Retina (tissue), 1 donor: ENCODE data around the gene CACNA1C.

Experiments used
- DNase-seq: peaks from one replicate; pipeline ENCODE4 v3.0.0-alpha.2; 2016

CACNA1C gene

DNA sequence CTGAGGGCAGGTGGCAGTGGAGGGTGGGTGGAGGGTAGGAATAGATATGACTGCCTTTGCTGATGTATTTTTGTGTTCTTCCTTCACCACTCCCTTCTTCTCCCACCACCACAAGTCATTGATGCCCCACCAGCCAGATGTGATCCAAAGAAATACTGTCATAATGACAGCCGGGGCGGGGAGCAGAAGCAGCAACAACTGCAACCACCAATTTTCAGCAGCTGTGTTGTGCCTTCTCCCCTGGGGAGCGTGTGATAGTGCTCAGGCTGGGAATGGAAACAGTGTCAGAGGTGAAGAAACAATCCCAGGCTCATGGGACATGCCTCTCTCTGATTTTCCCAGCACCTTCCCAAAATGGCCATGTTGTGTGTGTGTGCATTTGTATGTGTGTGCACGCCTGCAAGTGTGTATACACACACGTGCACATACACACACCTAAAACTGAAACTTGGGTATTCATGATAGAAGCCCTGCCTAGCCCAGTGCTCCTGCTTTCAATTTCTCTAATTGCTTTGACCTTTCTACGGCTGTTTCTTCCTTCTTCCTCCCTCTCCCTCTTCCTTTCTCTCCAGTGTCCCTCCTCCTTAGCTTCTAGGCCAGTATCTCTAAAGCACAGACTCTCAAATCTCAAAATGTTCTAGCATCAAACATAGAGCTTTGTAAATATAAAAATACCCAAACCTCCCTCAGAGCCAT lies 442.8 kb downstream of the CACNA1C start:
- no peak for DNase-seq

DNA sequence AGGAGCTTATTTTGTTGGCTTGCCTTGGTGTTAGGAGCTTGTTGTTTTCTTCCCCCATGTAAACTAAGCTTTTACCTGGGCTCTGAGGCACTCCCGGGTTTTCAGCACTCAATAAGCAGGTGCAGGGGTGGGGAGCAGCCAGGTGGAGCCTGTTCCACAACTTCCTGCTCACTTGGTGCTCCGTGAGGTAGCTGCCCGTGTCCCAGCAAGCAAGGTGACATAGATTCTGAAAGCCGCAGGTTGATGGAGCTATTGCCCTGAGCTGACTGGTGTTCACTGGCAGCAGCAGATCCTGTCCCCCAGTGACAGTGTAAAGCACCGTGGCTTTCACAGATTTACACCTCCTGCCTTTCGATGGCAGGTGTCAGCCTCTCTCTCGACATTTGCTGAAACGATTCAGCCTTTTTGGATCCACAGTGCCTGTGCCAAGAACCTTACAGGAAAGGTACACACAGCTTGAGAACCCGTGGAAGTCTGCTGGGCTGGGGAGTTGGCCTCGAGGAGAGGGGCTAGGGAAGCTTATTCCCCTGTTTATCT lies 446.2 kb downstream of the CACNA1C start:
- DNase-seq: no peak

DNA sequence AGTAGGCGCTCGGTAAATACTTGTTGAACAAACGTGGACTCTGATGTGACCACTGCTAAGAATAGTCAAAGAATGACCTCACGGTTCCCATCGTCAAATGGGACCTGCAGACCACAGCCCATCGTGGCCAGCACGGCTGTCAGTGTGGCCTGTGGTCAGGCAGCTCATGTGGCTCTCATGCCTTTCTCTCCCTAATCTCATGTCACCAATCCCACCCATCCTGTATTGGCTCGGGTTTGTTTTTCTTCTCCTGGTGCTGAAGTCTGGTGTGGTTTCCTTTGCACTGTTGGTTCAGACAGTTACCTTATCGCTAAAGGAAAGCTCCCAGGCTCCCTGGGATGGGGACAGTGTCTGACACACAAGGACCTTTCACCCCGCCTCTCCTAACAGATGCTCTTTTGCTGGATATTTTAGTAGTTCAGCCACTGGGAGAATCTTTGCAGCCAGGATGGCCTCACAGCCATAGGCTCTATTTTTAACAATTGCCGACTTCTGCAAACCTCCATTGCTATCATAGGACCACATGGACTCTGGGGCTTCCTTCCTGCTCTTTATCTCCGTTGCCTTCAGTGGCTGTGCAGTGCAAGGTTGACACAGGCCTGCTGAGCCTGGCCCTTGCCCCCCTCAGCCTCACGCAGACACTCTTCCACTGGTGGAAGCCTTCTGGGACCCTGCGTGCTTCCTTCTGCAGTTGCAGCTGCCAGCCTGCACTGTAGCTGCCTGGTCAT lies 448.8 kb downstream of the CACNA1C start:
- DNase-seq: no peak

DNA sequence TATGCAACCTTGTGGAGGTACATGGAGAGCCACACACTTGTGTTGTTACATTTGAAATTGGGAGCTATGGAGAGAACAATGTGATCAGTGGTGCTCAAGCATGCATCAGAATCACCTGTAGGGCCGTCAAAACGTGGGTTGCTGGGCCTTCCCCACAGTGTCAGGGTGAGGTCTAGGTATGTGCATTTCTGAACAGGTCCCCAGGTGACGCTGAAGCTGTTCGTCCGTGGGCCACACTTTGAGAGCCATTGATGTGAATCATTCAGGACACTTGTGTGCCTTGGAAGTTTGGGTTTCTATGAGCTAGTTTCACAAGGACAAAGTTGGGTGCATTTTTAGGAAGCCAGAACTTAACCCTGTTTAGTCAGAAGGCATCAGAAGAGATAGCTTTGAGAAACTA lies 450.2 kb downstream of the CACNA1C start:
- no peak for DNase-seq

DNA sequence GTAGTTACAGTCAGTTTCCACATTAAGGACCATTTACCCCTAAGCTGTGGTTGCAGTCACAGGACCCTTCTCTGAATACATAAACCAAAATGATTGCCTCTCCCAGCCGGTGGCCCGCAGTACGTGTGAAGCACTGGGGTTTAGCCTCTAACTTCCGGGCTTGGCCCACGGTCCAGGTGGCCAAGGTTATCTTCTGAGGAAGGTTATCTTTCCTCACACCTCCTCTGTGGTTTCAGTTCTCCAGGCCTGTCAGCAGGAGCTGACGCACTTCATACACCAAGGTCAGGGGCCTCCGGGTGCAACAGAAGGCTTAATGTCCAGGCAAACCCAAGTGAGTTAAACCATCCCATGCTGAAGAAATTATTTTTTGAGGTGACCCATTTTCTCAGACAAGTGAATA lies 451.0 kb downstream of the CACNA1C start:
- no peak for DNase-seq

DNA sequence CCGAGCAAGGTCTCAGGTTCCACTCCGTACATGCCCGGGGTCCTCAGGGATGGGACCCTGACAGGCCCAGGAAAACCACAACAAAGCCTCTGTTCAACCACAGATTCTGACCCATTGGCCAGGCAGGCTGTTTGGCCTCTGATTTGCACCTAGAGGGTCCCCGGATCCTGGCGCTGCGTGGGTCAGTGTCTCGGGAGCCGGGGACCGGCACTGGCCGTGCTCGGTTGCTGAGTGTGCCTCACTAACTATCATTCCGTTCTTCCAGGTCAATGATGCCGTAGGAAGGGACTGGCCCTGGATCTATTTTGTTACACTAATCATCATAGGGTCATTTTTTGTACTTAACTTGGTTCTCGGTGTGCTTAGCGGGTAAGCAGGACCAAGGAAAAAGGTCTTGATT lies 451.8 kb downstream of the CACNA1C start:
- no peak for DNase-seq

DNA sequence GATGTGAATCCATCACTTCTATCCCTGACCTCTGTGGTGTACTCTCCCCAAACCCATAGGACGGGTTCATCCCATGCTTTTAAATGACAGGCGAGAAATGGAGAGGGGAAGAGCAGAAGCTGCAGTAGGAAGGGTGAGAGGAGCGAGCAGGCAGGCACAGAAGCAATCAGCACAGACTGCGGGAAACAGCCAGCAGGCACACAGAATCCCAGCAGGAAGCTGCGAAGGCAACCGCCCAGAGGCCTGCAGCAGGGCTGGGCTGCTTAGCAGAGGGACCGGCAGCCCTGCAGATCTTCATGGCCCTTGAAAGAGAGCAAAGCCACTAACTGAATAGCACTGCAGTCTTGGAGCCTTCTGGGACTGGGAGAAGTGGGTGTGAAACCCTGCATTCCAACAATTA lies 455.0 kb downstream of the CACNA1C start:
- DNase-seq: no peak

DNA sequence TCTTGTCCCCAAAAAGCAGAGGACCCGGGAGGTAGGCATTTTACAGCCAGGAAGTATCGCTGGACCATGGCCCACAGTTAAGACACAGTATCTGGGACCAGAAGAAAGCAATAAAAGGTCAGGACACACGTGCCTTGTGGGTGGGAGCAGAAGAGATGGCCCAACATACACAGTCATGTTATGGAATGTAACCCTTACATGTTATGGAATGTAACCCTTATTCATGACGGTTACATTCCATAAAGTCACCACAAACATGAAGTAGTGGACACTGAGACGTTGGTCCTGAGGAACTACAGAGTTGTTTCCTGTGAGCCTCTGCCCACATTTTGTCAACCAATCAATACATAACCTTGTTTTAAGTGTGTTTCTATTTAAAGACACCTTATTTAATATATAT lies 456.4 kb downstream of the CACNA1C start:
- DNase-seq: no peak

DNA sequence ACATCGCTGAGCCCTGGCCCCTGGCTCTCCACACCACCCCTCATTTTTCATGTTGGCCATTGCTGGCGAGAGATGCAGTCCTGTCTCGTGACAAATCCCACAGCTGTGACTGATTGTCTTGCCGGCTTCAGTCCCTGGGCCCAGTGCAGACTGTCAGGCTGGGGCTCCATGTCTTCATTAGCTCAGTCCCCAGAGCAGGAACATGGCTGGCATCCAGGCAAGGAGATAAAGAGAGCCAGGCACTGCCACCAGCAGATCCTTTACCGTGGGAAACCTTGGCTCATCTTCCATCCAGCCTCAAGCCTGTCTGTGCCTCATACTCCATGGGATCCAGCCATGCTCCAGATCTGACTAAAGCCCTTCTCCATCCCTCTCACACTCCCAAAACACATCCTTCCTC lies 457.3 kb downstream of the CACNA1C start:
- DNase-seq: no peak

DNA sequence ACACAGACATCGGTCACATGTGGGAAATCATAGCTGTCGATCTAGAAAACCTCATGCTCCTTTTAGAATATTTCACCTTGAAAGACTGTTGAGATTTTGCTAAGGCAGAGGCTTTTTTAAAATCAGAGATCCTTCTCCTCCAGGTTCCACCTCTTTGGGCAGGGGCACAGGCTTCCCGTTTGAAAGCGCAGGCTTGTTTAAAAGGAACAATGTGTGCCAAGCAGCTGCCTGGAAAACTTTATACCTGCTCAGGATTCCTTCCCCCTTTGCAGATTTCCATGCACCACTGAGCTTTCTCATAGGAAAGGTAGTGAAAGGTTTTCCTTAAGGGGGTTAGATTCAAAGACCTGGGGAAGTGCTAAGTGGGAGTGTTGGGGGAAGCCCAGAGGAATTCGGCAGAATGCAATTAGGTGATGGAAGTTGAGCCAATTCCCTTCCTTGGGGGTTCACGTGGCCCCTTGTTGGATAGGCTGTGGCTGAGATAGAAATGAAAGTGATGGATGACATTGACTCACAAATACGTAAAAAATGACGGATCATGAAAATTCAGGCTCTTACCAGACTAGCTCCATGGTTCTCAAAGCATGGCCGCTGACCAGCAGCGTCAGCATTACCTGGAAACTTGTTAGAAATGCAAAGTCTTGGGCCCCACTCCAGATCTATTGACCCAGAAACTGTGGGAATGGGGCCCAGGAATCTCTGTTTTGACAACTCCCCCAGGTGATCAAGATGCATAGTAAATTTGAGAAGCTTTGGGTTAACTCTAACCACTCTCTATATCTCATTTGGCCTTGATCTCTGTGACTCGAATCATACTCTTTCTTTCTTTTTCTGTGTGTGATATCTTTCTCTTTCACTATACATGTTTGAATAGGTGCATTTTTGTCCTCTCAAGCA lies 460.6 kb downstream of the CACNA1C start:
- DNase-seq: no peak

DNA sequence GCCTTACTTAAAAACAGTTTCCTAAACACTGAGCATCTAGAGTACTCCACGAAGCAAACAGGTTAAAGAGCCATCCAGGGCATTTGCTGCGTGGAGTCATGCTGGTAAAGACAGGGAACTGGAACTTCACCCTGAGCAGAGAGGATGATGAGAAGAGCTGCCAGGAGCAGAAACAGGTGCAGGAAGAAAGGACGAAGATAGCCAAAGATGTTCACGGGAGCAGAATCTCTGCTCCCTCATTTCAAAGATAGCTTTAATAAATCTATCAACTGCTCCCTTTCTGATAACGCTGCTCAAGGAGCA lies 461.2 kb downstream of the CACNA1C start:
- DNase-seq: no peak

DNA sequence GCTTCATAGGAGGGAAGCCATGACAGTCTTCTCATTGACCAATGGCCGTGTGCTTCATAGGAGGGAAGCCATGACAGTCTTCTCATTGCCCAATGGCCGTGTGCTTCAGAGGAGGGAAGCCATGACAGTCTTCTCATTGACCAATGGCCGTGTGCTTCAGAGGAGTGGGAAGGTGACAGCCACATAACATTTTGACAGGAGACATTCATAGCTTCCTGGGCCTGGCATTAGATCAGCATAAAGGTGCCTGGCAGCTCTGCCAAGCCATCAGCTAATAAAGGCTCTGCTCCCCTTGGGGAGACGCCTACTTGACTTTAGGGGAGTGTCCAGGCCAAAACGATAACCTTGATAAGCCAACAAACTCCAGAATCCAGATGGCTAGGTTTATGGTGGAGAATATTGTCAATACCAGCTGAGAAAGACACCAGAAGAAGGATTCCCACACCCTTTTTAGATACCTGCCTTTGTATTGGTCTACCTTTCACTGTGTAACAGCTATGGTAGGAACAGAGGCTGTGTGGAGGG lies 468.0 kb downstream of the CACNA1C start:
- DNase-seq: no peak

DNA sequence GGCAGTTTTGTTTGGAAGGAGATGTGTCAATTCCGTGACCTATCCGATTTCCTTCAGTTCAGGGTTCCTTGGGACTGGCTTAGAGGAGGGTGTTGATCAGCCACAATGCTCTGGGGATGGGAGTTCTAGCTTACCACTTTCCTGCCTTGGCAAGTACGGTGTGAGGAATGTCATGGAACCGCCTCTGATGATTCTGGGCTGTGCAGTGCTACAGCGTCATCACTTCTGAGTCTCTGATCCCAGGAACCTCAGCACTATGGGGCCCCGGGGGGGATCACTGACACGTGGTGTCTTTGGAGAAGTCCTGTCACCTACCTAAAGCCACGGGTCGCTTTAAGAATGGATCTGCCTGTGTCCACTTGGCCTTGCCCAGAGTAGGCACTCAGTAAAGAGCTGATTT lies 470.5 kb downstream of the CACNA1C start:
- DNase-seq: no peak

DNA sequence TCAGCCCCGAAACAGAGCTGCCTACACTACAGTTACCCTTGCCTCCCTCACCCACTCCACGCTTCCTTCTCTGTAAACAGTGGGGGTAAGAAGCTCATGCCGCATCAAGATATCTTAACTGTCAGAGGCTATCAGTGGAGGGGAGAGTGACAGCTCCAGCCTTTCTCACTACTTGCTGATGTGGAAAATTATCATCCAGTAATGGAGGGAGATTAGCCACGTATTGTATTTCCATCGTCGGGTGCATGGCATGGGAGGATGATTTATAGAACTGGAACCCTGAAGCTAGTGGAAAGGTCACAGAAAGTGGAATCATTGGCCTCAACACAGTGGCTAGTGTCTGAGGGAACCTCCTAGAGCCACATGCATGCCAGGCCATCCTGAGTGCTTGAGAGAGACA lies 471.1 kb downstream of the CACNA1C start:
- DNase-seq: peak; percentile 71

DNA sequence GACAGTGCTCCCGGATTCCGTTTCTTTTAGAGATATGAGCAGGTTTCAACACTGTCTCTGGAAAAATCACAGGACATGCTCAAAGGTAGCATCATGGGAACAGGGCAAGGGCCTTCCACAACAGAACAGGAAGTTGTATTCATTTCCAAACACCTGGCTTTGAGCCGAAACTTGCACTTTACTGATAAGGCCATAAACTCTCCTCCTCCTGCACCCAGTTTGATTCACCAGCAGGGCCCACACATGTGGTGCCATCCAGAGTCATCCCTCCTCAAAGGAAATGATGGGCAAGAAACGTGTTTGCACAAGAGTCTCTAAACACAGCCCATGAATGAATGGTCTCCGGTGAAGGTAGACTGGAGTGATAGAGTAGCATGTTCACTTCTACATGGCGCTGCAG lies 473.6 kb downstream of the CACNA1C start:
- no peak for DNase-seq

DNA sequence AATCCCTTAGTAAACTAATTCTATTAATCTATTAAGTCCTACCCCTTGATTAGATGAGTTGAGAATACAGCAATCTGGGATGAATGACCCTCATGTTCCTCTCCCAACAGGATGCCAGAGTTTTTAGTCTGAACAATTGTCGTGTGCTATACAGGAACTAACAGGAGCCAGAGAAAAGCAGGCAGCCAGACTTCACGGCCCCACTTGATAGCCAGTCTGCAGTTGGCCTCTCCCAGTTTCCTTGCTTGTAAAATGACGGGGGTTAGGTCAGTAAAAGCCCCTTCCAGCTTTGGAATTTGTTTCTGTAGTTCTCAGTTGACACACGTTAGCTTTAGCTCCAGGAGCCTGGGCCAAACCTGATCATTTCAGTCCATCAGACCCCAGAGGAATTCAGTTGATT lies 475.2 kb downstream of the CACNA1C start:
- DNase-seq: no peak

DNA sequence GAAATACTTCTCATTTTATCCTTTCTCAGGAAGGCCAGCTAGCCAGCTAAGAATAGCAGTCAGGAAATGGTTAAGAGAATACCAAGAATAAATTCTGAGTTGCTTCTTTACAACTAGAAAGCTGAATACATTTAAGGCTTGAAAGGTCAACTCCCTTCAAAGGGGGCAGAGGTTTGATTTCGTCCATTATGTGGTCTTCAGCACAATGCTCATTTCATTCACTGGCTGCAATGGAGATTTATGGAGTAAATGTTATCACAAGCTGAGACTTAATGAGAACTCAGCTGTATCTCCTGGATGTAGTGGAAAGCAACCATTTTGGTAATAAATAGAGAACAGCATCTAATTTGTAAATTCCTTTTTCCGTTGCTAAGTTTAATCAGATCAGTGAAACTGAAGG lies 477.0 kb downstream of the CACNA1C start:
- no peak for DNase-seq

DNA sequence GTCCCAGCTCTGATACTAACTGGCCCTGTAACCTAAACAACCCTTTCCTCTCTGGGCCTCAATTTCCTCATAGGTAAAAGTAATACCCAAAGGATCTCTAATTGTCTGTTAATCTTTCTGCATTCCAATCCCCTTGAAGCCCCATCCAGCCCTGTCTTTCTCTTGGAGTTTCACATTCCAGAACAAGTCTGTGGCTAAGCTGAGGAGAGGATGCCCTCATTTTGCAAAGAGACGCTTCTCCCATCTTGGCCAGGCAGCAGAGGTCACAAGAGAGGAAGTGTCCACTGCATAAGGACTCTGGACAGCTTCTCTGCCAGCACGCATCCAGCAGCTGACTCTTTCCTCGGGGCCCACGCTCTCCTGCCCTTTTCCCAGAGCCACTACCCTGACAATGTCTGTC lies 478.6 kb downstream of the CACNA1C start:
- no peak for DNase-seq

DNA sequence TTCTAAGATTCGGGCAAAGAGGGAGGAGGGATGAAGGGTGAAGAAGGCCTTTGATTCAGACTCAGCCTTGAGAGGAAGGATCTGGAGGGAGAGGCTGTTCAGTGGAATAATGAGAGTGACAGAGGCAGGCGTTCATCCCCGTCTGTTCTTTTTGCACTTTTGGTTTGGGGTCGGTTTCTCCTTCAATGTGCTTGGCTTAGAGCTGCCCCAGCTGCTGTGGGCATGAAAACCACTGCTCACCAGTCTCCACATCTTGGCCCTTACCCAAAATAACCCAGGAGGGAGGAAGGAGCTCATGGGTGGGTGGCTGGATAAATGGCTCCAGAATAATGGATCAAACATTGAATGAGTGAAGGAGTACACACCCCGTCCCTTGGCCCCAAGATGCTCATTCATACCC lies 480.2 kb downstream of the CACNA1C start:
- no peak for DNase-seq

DNA sequence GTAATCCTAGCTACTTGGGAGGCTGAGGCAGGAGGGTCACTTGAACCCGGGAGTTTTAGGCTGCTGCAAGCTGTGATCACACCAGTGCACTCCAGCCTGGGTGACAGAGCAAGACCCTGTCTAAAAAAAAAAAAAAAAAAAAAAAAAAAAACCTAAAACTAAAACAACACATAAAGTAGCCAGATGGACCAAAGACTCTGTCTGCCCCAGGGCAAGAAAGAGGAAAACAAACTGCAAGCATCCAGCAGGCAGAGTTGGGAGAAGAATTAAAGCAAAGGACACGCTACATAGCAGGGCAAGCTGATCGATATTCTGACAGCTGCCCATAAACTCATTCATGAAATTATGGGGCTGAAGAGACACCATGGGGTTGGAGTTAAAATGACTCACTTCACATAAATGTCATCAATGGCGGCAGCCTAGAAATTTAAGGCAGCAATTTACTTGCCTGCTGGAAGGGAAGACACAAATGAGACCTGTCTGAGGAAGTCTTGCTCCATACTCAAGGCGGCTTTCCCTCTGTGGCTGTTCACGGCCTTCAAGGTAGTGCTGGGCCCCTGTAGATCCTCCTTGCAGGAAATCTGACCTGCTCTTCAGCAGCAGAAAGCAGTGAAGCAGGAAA lies 482.9 kb downstream of the CACNA1C start:
- no peak for DNase-seq

DNA sequence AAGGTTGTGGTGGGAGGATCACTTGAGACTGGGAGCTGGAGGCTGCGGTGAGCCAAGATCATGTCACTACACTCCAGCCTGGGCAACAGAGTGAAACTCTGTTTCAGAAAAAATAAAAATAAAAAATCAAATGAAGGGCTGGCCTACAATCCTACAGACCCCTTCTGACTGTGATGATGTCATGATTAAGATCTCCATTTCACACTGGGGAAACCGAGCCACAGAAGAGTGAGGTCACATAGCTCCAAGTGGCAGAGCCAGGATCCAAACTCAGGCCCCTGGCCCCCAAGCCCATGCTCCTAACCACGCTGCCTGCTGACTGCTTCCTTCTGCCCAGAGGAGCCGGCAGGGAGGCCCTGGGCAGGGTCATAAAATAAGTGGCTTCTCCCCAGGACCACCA lies 483.9 kb downstream of the CACNA1C start:
- no peak for DNase-seq

DNA sequence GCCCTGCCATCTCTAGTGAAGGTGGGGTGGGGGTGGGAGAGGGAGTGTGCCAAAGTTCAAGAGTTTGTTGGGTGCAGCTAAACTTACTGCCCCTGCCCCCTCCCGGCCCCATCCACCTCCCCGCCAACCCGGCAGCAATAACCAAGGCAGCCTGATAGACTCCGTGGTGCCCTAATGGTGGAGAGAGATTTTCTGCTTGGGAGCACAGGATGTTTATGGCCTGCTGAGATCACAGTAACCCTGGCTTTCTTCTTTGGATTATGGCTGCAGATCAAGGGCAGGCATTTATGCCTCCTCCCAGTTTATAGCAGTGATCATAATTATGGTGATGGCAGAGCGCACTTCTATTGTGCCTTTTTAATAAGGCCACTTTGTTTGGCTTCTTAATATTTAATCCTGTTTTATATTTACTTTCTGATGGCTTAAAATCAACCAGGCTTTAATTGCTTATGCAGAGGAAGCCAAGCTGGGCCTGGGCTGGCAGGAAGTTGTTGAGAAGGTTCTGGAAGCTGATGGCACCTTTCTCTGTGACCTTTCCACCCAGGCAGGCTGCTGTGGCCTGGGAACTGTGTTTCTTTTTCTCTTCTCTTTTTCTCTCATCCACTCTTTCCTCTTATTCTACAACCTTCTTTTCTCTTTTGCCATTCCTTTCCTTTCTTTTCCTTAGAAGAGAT lies 485.2 kb downstream of the CACNA1C start:
- no peak for DNase-seq
